HepG2 (cell line): ENCODE data around the gene CD7. TPM values are rescaled to one million over a fixed set of nuclear protein-coding genes. Genes with fewer than 3 reads are reported as not detected.

Source experiments
- ADNP ChIP-seq: sonication (generic); formaldehyde crosslinking; IDR thresholded peaks from 2 replicates; pipeline ENCODE4 v1.4.0; 2020; ENCODE audit warnings: missing genetic modification reagents
- ATF7-NPFF ChIP-seq: sonication (generic); formaldehyde crosslinking; IDR thresholded peaks from 2 replicates; pipeline ENCODE4 v1.8.1; 2023; ENCODE audit warnings: mild to moderate bottlenecking, low read depth, missing genetic modification reagents, moderate library complexity
- ERF ChIP-seq: IDR thresholded peaks from 2 replicates; pipeline ENCODE4 v1.6.1; 2018; ENCODE audit warnings: missing biosample characterization, missing genetic modification reagents
- GABPB1 ChIP-seq: IDR thresholded peaks from 2 replicates; pipeline ENCODE4 v1.6.1; 2016; ENCODE audit warnings: mild to moderate bottlenecking, missing genetic modification reagents, moderate library complexity, missing compliant biosample characterization
- HDAC2 ChIP-seq: sonication (generic); formaldehyde crosslinking; IDR thresholded peaks from 2 replicates; pipeline ENCODE4 v1.4.0; 2020; ENCODE audit warnings: missing genetic modification reagents
- HMGA1 ChIP-seq: sonication (generic); formaldehyde crosslinking; conservative IDR thresholded peaks from 2 replicates; pipeline ENCODE4 v1.4.0; 2020; ENCODE audit warnings: missing genetic modification reagents
- NFYB ChIP-seq: sonication (generic); formaldehyde crosslinking; IDR thresholded peaks from 2 replicates; pipeline ENCODE4 v1.4.0; 2020; ENCODE audit warnings: missing genetic modification reagents
- POLR2G ChIP-seq: fragments of 200-400 bp; formaldehyde crosslinking; IDR thresholded peaks from 2 replicates; pipeline ENCODE4 v1.6.1; 2018; ENCODE audit warnings: mild to moderate bottlenecking, low read depth, low read length, moderate library complexity
- SMAD3 ChIP-seq: sonication (generic); formaldehyde crosslinking; IDR thresholded peaks from 2 replicates; pipeline ENCODE4 v1.4.0; 2020; ENCODE audit warnings: missing genetic modification reagents
- SOX5 ChIP-seq: IDR thresholded peaks from 2 replicates; pipeline ENCODE4 v1.6.1; 2016; ENCODE audit warnings: borderline replicate concordance
- ZBTB7B ChIP-seq: sonication (generic); formaldehyde crosslinking; IDR thresholded peaks from 2 replicates; pipeline ENCODE4 v1.4.0; 2020; ENCODE audit warnings: missing genetic modification reagents
- ZC3H4 ChIP-seq: sonication (generic); formaldehyde crosslinking; IDR thresholded peaks from 2 replicates; pipeline ENCODE4 v1.4.0; 2020; ENCODE audit warnings: missing genetic modification reagents, borderline replicate concordance
- ZMAT3 ChIP-seq: sonication (generic); formaldehyde crosslinking; conservative IDR thresholded peaks from 2 replicates; pipeline ENCODE4 v1.7.0; 2021; ENCODE audit warnings: missing genetic modification reagents
- ZNF563 ChIP-seq: sonication (generic); formaldehyde crosslinking; IDR thresholded peaks from 2 replicates; pipeline ENCODE4 v1.8.0; 2022; ENCODE audit warnings: mild to moderate bottlenecking, moderate library complexity, missing genetic modification reagents
- ZSCAN21 ChIP-seq: sonication (generic); formaldehyde crosslinking; IDR thresholded peaks from 2 replicates; pipeline ENCODE4 v1.8.0; 2022; ENCODE audit warnings: mild to moderate bottlenecking, missing genetic modification reagents, moderate library complexity, borderline replicate concordance
- polyA plus RNA-seq, 8 experiments: library from polyadenylated mRNA; depleted of rRNA in 3 of 8; stranded (reverse) in 7 of 8; unstranded in 1 of 8; fragments of >200 nt; fragmentation: Illumina TruSeq in 4 of 8; extraction: Trizol in 4 of 8; gene quantifications; 2 replicates each; pipeline versions ENCODE4 v1.2.1 to v1.2.3, GENCODE V29; 2011 to 2016; ENCODE audit warnings: low read depth in 4 of 8, missing spikeins in 1 of 8, mixed read lengths in 1 of 8; ENCODE audit not compliant: insufficient read depth in 1 of 8
- total RNA-seq, 5 experiments: library from RNA; depleted of rRNA; stranded (reverse); fragments of >200 nt; fragmentation: Illumina TruSeq; extraction: Trizol; gene quantifications; 2 replicates each; pipeline ENCODE4 v1.2.3, GENCODE V29; 2016; ENCODE audit warnings: low read depth in 1 of 5
- TF ChIP-seq, protein P1 (sequence below): sonication (generic); formaldehyde crosslinking; IDR thresholded peaks from 2 replicates; pipeline ENCODE4 v1.8.0; 2022; ENCODE audit warnings: missing genetic modification reagents, mild to moderate bottlenecking, moderate library complexity, borderline replicate concordance
- TF ChIP-seq, protein P2 (sequence below): sonication (generic); formaldehyde crosslinking; IDR thresholded peaks from 2 replicates; pipeline ENCODE4 v1.5.1; 2020; ENCODE audit warnings: mild to moderate bottlenecking, missing genetic modification reagents, moderate library complexity
- TF ChIP-seq, protein P3 (sequence below): sonication (generic); formaldehyde crosslinking; IDR thresholded peaks from 2 replicates; pipeline ENCODE4 v1.9.0; 2022; ENCODE audit warnings: missing genetic modification reagents, mild to moderate bottlenecking, borderline replicate concordance
- TF ChIP-seq, protein P4 (sequence below): sonication (generic); formaldehyde crosslinking; conservative IDR thresholded peaks from 2 replicates; pipeline ENCODE4 v1.5.0; 2020; ENCODE audit warnings: missing genetic modification reagents

CD7 gene
- total and polyA plus RNA-seq, 2 of the 13 experiments (the other 11 are each of a cell fraction or from before 2014, with no cell fraction given) = 67.6 to 76.4 TPM

DNA sequence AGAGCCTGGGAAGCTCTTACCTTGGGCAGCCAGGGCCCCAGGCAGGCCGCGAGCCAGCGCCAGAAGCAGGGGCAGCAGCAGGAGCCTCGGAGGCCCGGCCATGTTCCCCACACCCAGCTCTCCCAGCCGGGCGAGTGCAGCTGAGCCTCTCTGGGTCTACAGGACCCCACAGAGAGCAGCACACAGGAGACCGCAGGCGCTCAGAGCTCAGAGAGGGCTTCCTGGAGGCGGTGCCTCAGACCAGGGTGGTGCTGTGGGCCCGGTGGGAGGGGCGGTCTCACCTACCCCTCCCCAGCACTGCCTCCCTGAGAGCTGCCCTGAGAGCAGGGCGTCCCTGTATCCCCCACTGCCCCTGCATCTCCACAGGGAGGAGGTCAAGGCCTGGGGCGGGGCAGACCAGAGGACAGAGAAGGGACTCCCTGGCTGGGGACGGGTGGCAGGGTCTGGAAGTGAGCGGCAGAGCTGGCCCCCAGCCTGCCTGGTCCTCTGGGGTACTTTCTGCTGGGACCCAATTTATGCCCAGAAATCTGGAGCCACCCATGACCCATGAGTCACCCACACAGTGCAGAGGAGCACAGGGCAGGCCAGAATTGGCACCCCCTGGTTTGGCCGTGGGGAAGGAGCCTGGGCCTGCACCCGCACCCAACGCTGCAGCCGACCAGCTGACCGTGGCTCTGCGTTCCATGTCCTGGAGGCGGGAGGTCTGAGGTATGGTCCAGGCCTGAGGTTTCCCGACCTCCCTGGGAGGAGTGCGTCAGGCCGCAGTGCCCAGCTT lies at the start of gene CD7 (continued):
- TF ChIP-seq, protein P1, sequence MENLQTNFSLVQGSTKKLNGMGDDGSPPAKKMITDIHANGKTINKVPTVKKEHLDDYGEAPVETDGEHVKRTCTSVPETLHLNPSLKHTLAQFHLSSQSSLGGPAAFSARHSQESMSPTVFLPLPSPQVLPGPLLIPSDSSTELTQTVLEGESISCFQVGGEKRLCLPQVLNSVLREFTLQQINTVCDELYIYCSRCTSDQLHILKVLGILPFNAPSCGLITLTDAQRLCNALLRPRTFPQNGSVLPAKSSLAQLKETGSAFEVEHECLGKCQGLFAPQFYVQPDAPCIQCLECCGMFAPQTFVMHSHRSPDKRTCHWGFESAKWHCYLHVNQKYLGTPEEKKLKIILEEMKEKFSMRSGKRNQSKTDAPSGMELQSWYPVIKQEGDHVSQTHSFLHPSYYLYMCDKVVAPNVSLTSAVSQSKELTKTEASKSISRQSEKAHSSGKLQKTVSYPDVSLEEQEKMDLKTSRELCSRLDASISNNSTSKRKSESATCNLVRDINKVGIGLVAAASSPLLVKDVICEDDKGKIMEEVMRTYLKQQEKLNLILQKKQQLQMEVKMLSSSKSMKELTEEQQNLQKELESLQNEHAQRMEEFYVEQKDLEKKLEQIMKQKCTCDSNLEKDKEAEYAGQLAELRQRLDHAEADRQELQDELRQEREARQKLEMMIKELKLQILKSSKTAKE = no peak
- TF ChIP-seq, protein P2, sequence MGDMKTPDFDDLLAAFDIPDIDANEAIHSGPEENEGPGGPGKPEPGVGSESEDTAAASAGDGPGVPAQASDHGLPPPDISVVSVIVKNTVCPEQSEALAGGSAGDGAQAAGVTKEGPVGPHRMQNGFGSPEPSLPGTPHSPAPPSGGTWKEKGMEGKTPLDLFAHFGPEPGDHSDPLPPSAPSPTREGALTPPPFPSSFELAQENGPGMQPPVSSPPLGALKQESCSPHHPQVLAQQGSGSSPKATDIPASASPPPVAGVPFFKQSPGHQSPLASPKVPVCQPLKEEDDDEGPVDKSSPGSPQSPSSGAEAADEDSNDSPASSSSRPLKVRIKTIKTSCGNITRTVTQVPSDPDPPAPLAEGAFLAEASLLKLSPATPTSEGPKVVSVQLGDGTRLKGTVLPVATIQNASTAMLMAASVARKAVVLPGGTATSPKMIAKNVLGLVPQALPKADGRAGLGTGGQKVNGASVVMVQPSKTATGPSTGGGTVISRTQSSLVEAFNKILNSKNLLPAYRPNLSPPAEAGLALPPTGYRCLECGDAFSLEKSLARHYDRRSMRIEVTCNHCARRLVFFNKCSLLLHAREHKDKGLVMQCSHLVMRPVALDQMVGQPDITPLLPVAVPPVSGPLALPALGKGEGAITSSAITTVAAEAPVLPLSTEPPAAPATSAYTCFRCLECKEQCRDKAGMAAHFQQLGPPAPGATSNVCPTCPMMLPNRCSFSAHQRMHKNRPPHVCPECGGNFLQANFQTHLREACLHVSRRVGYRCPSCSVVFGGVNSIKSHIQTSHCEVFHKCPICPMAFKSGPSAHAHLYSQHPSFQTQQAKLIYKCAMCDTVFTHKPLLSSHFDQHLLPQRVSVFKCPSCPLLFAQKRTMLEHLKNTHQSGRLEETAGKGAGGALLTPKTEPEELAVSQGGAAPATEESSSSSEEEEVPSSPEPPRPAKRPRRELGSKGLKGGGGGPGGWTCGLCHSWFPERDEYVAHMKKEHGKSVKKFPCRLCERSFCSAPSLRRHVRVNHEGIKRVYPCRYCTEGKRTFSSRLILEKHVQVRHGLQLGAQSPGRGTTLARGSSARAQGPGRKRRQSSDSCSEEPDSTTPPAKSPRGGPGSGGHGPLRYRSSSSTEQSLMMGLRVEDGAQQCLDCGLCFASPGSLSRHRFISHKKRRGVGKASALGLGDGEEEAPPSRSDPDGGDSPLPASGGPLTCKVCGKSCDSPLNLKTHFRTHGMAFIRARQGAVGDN = peak; percentile 84
- TF ChIP-seq ERF (CRISPR knock-in tag) (peak; percentile 51; the same call in 1 of the 2 replicates), POLR2G (peak; percentile 65; the same call in 1 of the 2 replicates), GABPB1 (CRISPR knock-in tag) (peak; percentile 45), HMGA1 (no peak), ATF7-NPFF (0 out of 2 replicates have a peak, but pooled peaks have one; percentile 14), ZC3H4 (0 out of 2 replicates have a peak, but pooled peaks have one; percentile 16), ZMAT3 (CRISPR knock-in tag) (no peak; the same call in 1 of the 2 replicates), SOX5 (peak; percentile 40; the same call in 1 of the 2 replicates), ADNP (0 out of 2 replicates have a peak, but pooled peaks have one; percentile 9), ZBTB7B (CRISPR knock-in tag) (peak; percentile 92), ZNF563 (CRISPR knock-in tag) (0 out of 2 replicates have a peak, but pooled peaks have one; percentile 30), ZSCAN21 (peak; percentile 41; the same call in 1 of the 2 replicates), HDAC2 (CRISPR knock-in tag) (peak; percentile 80; the same call in 1 of the 2 replicates), NFYB (0 out of 2 replicates have a peak, but pooled peaks have one; percentile 8), SMAD3 (0 out of 2 replicates have a peak, but pooled peaks have one; percentile 56)
- TF ChIP-seq, protein P3, sequence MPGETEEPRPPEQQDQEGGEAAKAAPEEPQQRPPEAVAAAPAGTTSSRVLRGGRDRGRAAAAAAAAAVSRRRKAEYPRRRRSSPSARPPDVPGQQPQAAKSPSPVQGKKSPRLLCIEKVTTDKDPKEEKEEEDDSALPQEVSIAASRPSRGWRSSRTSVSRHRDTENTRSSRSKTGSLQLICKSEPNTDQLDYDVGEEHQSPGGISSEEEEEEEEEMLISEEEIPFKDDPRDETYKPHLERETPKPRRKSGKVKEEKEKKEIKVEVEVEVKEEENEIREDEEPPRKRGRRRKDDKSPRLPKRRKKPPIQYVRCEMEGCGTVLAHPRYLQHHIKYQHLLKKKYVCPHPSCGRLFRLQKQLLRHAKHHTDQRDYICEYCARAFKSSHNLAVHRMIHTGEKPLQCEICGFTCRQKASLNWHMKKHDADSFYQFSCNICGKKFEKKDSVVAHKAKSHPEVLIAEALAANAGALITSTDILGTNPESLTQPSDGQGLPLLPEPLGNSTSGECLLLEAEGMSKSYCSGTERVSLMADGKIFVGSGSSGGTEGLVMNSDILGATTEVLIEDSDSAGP (CRISPR knock-in tag) = peak; percentile 92
- TF ChIP-seq, protein P4, sequence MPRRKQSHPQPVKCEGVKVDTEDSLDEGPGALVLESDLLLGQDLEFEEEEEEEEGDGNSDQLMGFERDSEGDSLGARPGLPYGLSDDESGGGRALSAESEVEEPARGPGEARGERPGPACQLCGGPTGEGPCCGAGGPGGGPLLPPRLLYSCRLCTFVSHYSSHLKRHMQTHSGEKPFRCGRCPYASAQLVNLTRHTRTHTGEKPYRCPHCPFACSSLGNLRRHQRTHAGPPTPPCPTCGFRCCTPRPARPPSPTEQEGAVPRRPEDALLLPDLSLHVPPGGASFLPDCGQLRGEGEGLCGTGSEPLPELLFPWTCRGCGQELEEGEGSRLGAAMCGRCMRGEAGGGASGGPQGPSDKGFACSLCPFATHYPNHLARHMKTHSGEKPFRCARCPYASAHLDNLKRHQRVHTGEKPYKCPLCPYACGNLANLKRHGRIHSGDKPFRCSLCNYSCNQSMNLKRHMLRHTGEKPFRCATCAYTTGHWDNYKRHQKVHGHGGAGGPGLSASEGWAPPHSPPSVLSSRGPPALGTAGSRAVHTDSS = 0 out of 2 replicates have a peak, but pooled peaks have one; percentile 46
